ENCODE measurements around the gene TDRD12.

DNA sequence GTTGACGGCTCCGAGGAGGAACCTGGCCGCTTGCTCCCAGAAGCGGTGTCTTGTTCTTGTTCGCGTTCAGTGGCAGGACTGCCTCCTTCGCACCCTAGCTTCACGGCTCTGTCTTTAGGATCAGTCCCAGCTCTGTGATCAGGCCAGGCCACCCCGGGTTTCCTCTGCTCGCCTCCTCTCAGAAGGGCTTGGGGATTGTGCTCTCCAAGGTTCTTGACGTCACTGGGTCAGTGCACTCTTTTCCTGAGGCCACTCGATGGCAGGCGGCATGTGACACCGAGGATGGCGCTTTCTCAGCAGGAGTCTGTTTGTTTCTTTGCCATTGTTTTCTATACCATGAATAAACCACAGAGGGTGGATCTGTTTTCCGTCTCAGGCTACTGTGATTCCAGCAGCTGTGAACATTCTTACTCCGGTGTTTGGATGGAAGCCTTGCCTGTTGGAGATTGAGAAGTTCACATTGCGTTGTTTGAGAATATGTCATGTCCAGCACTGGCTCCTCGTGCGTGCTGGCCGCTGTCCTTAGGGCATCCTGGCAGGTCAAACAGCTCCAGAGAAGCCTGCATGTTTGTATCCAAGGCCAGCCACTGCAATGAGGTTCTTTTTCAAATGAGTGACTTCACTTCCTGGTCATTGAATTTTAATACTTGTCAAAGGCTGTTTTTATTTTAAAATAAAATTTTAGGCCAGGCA, 105.5 kb downstream of the TDRD12 start:
- TF ChIP-seq CTCF (IDR thresholded peaks at IDR 0.05) = no peak
- no peak for TF ChIP-seq POLR2AphosphoS5 (IDR thresholded peaks at IDR 0.05)
- no peak for TF ChIP-seq POLR2A (IDR thresholded peaks at IDR 0.05)
- TF ChIP-seq EP300 (IDR thresholded peaks at IDR 0.05) = no peak
